HG02885 (cell line): Measurements from ENCODE around the gene SACS.
"Not testable (repeated sequence)": the region's sequence is repeated elsewhere in the genome, so short reads cannot be mapped to it uniquely, and the experiment has no call there.

Experiments
- ATAC-seq: cut with Tn5 transposase; IDR thresholded peaks from one replicate; pipeline ENCODE4 v1.9.1; 2021; ENCODE audit warnings: mild to moderate bottlenecking; ENCODE audit not compliant: unreplicated experiment, poor library complexity

Gene SACS

DNA sequence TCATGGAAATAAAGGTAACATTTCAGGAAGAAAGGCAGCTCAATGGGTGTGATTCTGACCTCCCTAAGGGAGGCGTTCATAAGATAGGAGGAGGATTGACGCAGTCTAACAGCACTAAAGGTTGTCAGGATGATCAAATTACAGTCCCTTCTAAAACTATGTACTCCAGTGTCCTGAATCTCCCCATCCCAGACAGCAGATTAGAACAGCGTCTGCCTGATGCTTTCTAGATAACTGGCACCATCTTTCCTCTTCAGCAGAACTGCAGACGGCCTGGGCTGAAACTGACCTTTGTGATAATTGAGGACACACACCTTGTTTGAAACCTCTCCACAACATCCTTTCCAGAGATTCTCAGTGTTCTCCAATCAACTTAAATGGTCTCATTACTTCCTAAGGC is 25.5 kb upstream of the SACS start:
- no peak for ATAC-seq

DNA sequence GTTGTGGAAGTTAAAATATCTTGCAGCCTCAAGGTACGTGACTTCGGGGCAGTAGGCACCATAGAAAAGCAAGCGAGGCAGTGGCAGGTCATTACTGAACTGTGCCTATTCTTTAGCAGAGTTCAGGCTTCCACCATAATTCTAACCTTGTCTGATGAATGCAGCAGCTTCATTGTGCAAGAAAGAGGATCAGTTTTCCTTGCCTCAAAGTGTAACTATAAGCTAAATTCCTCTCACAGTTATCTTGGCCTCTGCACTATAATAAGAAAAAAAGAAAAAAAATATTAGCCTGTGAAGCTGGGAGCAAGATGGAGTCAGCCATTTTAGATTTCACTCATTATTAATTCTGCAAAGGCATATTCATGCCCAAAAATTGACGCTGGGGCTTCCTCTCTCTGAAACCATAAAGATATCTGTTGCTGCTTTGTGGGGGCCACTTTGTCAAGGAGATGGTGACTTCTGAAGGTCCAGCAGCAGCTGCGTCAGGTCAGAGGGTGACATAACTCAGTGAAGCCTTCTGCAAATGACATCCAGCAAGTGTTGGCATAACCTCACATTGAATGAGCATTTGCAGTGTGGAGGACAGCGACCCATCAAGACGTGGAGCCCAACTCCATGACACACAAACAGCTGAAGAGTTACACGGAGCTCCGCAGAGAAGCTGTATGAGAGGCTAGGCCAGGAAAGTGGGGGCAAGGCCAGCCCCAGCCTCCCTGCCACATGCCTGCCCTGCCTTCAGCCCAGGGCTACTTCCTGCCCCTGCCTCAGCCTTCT is 23.1 kb upstream of the SACS start:
- no peak for ATAC-seq

DNA sequence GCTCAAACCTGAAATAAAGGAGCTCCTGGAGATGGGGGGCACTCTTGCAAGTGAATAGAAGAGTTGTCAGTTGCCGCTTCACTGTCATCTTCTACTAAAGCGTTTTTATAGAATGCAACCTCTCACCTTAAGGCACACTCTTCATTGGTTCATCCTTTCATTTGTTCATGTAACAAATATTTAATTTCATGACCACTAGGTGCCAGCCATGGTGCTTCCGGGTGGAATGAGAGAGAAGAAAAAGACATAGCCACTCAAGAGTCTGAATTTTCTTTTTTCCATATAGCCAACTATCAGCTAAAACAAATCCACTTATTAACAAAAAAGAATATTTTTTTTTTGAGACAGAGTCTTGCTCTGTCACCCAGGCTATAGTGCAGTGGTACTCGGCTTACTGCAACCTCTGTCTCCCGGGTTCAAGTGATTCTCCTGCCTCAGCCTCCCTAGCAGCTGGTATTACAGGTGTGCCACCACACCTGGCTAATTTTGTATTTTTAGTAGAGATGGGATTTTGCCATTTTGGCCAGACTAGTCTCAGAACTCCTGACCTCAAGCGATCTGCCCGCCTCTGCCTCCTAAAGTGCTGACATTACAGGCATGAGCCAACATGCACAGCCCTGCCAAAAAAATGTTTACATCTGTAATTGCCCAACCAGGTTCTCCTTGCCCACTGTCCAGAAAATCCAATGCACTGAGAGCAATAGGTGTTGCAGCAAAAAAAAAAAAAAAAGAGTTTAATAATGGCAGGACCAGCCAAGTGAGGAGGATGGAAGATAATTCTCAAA is 22.1 kb upstream of the SACS start:
- ATAC-seq: no peak

DNA sequence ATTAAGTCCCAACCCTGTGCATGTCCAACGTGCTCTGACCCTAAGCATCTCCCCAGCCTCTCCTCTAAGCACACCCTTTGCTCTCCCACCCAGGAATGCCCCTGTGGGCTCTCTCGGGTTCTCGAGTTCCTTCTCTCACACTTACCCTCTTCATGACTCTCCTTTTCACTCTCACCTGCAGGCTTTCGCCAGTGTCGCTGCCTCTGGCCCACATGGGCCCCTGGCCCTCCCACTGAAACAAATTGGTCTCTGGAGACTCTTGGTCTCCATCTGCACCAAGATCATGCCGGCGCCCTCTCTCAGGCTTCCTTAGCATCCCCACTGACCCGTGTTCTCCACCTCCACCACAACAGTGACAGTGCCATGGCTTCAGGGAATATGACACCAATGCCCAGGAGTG is 19.6 kb upstream of the SACS start:
- ATAC-seq: no peak

DNA sequence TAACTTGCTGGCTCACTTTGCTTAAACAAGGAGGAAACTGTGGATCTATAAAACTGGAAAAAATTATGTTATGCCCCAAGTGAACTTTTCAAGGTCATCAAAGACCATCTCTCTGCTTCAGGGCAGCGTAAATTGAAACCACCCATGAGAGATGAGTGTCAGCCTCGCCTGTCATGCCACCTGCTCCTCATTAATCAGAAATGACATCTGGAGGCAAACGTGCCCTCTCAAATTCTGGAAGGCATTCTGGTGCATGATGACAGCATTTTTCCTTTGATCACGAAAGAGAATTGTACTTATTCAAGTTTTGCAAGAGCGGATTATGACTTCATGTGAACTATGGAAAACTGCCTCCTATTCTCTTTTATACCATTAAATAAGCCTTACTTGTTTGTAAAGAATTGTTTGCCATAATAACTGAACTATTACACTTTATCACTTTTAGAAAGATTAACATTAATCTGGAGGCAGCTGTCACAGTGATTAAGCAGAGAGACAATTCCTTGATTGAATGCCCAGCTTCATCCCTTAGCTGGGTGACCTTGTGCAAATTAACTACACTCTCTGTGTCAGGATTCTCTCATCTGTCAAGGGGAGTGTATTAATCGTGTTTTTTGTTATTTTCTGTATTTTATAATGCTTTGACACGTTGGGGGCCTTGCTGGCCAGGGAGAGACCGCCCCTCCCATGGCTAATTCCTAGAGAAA is 17.0 kb upstream of the SACS start:
- no peak for ATAC-seq

DNA sequence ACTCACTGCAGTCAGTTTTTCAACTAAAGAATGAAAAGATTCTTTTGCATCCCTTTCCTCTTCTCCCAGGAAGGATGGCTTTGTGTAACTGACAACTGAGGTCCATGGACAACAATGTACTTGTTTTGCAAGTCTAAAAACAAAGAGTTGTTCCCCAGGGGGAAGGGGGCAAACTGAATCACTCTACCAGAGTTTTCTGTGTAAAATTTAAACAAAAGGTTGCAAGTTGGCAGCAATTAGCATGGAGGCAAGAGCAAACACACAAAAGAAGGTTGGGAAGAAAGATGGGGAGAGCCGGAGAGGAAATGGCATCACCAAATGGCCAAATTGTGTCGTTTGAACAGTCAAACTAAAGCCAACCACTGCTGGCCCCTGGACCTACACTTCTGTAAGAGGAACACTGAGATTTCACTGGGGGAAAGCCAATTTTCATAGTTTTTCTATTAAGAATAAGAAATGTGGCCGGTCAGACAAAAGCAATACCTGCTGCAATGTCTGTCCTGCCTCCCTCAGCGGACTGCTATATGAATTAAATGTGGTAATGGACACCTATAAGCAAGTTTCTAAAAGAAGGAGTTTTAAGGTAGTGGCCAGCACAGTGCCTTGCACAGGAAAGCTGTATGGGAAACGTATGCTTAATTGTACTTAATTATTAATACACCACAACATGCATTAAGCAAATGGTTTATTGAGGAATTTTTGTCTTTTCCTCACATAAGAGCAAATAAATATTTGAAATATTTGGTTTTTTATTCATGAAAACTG is 16.1 kb upstream of the SACS start:
- ATAC-seq: no peak

DNA sequence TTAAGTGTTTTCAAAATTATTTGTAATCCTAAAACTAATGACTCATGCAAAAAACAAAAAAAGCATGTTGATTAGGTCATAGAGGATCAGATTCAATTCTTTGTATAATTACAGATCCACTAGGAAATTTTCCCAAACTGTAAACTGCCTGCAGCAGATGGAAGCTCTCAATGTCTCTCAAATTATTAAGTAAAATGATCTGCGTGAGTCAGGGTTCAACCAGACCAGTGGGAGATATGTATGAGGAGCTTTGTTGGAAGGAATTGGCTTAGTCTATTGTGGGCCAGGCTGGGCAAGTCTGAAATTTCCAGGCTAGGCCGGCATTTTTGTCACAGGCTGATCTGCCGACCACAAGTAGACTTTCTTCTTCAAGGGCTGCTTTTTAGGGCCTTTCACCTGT is 14.4 kb upstream of the SACS start:
- ATAC-seq: no peak

DNA sequence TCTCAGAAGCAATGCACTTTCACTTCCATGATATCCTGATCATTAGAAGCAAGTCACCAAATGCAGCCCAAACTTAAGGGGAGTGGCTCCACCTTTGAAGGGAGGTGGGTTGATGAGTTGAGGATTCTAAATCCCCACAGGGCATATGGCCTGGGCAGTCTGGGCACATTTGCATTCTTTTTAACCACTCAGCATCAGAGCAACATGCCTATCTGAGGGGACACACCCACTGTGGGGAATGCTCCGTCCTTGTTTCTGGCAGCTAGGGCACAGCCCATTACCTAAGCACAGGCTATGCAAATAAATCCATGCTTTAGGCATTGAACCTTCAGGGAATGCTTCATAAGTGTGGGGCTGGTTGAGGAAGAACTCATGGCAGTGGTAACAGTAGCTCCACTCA is 12.3 kb upstream of the SACS start:
- ATAC-seq: no peak

DNA sequence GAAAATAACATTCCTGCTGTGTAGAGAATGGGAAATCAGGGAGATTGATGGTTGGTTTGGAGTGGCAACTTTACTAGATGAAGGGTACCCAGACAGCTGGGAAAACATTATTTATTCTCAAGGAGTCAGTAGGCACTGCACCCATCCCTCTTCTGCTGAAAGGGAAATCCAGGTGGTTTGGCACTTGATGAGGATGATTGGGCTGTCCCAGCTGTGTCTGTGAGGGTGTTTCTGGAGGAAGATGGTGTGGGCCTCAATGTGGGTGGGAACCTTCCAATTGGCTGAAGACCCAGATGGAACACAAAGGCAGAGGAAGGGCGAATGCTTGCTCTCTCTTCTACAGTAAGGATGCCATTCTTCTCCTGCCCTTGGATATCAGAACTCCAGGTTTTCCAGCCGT is 10.4 kb upstream of the SACS start:
- no peak for ATAC-seq

DNA sequence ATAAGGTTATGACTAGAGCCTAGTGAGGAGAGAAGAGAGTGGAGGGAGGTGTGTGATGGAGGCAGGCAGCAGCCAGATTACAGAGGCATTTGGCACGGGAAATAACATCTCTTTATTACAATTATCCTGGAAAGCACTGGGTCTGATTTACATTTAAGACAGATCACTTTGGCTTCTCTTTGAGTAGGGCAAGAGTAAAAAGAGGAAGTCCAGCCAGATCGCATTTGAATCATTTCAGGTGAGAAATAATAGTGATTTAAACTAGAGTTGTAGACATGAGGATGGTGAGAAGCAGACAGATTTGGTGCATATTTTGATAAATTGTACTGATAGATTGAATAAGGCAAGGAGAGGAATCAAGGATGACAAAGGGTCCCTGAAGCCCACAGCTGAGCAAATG is 9.6 kb upstream of the SACS start:
- no peak for ATAC-seq

DNA sequence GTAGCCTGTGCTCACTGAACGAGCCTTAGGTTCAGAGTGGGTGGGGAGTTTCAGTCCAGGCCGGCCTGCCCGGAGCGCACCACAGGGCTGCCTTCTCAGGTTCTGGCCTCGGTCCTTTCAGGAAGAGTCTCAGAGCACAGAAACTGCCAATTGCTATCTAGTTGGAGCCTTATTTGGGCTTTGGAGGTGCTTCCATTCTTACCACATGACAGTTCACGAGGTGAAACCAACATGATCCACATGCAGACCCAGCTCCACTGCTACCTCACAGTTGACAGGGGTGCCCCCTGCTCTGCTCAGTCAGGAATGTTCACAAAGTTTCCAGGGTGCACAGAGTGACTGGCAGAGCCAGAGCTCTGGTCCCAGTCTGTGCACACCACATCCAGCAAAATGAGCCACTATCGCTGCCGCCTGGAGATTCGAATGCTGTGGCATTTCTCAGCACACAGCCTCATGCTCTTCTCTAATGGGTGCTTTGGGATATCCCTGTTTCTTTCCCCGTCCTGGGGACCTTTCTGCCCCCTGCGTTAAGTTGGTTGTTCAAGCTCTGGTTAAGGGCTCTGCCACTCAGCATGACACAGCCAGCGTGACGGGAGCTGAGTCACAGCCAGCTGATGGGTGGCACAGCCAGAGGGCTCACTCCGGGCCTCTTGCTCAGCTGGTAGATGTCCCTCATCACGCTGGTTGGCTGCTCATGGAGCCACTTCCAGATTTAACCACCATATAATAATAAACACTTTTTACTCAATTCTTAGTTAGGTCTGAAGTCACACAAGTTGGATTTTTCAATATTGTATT is 7.5 kb upstream of the SACS start:
- ATAC-seq: no peak

DNA sequence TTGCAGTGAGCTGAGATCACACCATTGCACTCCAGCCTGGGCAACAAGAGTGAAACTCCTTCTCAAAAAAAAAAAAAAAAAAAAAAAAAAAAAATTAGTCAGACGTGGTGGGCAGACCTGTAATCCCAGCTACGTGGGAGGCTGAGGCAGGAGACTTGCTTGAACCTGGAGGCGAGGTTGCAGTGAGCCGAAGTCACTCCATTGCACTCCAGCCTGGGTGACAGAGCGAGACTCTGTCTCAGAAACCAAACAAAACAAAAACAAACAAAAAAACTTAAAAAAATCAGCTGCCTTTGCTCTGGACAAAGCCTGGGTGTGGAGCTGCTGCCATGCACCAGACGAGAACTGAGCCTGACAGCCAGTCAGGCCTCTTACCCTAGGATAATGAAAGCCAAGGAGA is 6.8 kb upstream of the SACS start:
- not testable (repeated sequence) for ATAC-seq

DNA sequence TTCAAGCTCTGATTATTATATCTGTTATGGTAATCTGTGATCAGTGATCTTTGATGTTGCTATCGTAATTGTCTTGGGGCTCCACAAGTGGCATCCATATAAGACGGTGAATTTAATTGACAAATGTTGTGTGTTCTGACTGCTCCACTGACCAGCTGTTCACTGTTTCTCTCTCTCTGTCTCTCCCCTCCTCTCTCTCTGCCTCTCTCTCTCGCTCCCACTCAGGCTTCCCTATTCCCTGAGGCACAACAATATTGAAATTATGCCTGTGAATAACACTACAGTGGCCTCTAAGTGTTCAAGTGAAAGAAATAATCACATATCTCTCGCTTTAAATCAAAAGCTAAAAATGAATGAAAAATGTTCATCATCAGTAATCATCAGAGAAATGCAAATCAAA is 4.4 kb upstream of the SACS start:
- ATAC-seq: no peak

DNA sequence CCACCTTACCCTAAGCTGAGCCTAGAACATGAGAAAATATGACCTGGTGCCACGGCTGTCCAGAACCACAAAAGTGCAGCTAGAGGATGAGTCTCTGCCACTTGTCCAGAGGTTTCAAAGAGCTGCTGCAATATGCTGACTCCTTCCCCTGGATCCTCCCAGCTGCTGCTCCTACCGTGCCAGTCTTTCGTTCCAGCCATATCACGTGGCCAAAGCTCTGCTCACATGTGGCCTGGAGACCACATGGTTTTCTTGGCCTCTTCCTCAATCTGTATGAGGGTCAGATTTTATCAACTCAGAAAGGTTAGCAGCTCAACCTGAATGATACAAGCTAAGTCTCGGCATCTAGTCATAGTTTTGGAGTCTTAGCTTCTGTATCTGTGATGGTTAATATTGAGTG is 3.2 kb upstream of the SACS start:
- ATAC-seq: no peak

DNA sequence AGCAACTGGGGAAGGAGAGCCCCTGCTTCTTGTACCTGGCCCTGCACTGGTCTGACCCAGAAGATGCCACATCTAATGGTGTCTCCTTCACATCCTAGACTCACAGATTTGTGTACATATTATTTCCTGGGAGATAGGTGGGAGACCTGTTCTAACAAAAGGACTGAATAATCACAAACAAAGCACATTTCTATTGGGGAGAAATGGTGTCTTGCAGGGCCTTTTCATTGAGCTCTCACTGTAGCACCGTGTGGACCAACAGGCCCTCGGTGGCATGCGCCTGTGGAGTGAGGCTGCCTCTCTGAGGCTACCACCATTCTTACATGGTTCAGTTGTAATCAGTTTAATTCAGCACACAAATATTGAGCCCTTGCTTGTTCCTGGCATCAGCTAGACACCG is 989 bp upstream of the SACS start:
- ATAC-seq: no peak

DNA sequence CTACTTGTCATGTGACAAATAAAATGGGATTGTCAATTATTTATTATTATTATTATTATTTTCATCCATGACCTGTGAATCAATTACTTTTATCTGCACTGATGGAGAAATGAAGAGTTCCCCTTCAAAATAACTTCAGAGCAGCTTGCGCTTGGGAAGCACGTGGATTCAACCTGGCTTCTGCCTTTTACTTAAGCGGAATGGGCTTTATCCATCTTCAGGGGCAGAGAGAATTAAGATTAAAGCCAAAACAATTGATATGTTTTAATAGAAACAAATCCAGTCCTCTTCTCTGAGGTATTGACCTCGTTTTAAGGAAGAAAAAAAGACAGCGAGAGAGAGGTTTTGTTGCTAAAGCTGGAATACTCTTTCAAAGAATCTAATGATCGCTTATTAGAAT is 876 bp downstream of the SACS start:
- no peak for ATAC-seq

DNA sequence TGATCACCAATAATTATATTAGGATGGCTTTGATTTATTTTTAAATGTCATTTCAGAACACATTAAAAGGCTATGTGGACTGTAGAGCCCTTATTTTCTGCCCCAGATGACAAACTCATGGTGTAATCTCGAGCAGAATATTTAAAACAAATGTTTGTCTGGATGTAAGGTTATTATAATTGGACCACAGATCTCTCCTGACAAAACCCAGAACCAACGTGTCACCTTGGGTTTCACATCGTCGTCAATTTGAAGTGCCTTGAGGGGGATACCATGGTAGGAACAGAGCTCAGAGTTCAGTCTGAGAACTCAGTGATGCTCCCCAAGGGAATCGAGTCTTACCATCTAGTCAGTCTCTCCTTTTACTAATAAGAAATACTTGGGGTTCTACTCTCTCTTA is 2.8 kb downstream of the SACS start:
- no peak for ATAC-seq

DNA sequence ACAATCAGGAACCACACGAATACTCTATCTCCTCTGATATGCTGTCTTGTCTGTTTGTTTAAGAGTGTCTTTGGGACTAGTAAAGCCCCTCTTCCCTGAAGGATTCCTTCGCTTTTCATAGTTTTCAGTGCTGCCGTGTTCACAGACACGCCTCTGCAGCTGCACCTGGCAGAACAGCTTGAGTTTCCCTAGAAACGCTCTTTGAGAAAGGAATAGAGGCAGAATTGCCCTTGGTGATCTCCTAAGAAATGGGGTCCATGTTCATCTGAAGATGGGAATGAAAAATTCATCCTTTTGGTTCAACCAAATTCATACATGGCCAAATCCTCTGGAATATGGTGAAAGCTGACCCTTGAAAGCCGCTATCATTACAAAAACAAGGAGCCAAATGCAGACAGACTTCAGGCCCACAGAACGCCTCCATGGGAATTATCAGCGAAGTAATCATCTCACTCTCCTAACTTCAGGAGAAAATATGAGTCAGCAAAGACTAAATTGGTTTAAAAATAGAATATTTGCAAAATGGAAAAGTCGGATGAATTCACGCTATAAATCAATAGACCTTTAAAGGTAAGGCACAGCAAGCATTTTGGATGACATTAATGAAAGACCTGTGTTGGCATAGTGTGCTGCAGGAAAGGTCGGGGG is 5.5 kb downstream of the SACS start:
- no peak for ATAC-seq

DNA sequence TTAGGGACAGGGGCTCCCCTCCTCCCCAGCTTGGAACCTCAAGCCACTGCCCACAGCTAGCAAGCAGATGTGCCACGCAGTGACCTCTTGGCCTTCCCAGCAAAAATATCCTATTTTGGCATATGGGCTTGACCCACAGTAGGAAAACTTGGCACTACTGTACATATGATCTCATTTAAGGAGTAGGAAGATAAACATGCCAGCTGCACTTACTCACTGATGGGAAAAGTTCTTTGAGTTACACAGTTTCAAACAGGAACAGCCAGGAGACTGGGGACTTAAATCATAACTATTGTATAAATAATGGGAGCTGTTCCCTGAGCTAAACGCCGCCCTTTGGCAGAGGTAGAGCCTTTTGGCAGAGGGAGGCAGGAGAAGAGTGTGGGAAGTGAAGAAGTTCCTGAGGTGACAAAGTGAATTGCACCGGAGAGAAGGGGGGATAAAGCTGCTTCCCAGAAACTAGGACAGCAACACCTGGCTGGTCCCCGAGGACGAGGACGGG is 6.1 kb downstream of the SACS start:
- ATAC-seq: no peak
